Astrocyte of the spinal cord (primary cell): ENCODE measurements around the gene NDUFA6.
"Not testable (repeated sequence)": the region's sequence is repeated elsewhere in the genome, so short reads cannot be mapped to it uniquely, and the experiment has no call there.

Experiments used
- DNase-seq: peaks from one replicate; pipeline ENCODE4 v3.0.0; 2011; ENCODE audit warnings: low read depth, low spot score
- H3K4me3 ChIP-seq: 2 replicates; pipeline ENCODE4 v1.5.1; 2011; ENCODE audit warnings: low read depth, mild to moderate bottlenecking, low read length, moderate library complexity
- CTCF ChIP-seq: IDR thresholded peaks from 2 replicates; pipeline ENCODE4 v1.5.1; 2012; ENCODE audit warnings: low read depth, mild to moderate bottlenecking, low read length, inconsistent platforms
- in situ Hi-C: cut with HindIII; loops from 2 replicates; pipeline ENCODE4 v1.10.0; 2017; ENCODE audit warnings: low sequenced_read_pairs

Gene NDUFA6

GRCh38 chr22:42132457-42132856 lies 41.9 kb upstream of the NDUFA6 start:
- no peak overlapping the region for H3K4me3 ChIP-seq
- in situ Hi-C loops, result no loop called here
- DNase-seq, result no peak

DNA sequence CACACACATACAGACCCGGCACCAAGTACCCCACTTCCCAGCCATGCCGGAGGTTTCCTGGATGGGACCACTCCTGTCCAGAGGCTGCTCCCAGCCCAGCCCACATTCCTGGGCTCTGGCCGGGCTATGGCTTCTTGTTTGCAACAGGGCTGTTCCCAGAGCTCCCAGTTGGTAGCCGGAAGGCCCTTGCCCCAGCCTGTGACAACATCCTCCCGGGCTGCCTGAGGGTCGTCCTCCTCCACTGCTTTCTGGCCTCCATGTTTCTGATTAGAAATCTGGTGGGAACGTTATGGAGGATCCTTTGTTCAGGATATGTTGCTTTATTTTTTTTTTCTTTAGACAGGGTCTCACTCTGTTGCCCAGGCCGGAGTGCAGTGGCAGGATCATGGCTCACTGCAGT lies 41.0 kb upstream of the NDUFA6 start:
- DNase-seq, result no peak
- no peak for TF ChIP-seq CTCF
- in situ Hi-C loops, result no loop called here
- H3K4me3 ChIP-seq, result no peak overlapping the region

More at GRCh38 chr22:42132457-42132856, 41.9 kb upstream of the NDUFA6 start:
- no peak for TF ChIP-seq CTCF

DNA sequence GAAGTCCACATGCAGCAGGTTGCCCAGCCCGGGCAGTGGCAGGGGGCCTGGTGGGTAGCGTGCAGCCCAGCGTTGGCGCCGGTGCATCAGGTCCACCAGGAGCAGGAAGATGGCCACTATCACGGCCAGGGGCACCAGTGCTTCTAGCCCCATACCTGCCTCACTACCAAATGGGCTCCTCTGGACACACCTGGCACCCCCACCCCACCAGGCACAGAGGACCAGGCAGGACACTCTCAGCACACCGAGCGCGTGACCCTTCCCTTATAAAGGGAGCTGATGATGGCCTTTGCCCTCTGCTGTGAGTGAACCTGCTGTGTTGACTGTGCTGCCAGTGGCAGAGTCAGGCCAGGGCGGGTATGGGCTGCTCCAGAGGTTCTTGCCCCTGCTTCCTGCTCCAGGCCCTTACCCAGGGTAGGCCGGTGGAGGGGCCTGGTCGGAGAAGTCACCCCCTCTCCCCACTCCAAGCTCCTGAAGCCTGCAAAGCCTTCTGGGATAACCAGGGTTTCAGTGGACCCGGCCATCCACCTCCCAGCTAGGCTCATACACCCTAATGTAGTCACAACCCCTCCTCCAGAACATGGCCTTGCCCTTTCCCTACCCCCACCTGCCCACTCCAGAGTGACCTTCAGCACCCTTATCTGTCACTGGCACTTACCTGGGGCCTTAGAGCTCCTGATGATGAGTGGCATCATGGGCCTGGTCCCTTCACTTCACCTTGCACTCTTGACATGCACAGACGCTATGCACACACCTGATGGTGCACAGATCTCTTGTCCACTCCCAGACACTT lies 40.3 kb upstream of the NDUFA6 start, which contains the start of gene CYP2D6:
Gene CYP2D6 (minus strand): TSS at position 172 of the 793 bp plus-strand sequence. CDS start 19 bp downstream, at position 153.
- H3K4me3 ChIP-seq, DNase-seq, in situ Hi-C loops: not testable (repeated sequence)

- in situ Hi-C loops, DNase-seq, H3K4me3 ChIP-seq: not testable (repeated sequence)
Observed at GRCh38 chr22:42130182-42130581, 39.6 kb upstream of the NDUFA6 start.

DNA sequence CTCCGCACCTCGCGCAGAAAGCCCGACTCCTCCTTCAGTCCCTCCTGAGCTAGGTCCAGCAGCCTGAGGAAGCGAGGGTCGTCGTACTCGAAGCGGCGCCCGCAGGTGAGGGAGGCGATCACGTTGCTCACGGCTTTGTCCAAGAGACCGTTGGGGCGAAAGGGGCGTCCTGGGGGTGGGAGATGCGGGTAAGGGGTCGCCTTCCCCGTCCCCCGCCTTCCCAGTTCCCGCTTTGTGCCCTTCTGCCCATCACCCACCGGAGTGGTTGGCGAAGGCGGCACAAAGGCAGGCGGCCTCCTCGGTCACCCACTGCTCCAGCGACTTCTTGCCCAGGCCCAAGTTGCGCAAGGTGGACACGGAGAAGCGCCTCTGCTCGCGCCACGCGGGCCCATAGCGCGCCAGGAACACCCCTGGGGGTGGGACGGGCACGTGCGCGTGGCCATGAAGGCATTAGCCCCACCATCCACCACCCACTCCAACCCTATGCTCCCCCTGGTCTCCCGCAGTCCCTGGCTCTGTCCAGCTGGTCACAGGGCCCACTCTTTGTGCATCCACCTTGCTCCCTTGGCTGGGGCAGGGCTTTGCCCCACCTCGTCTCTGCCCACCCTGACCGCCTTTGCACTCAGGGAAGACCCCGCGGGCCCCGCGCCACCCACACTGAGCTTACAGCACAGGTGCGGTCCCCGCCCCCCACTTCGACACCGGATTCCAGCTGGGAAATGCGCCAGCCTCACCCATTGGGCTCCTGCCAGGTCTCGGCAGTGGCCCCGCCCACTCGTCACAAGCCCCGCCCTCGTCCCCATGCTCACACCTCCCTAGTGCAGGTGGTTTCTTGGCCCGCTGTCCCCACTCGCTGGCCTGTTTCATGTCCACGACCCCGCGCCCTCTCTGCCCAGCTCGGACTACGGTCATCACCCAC lies 38.5 kb upstream of the NDUFA6 start:
- in situ Hi-C loops, result not testable (repeated sequence)

GRCh38 chr22:42128007-42128406 lies 37.4 kb upstream of the NDUFA6 start:
- H3K4me3 ChIP-seq, DNase-seq, in situ Hi-C loops: not testable (repeated sequence)

More for the DNA sequence above, 38.5 kb upstream of the NDUFA6 start:
- H3K4me3 ChIP-seq, DNase-seq: not testable (repeated sequence)

GRCh38 chr22:42127606-42128005 lies 37.0 kb upstream of the NDUFA6 start:
- TF ChIP-seq CTCF, result no peak
- in situ Hi-C loops, result no loop called here
- no peak overlapping the region for H3K4me3 ChIP-seq

DNA sequence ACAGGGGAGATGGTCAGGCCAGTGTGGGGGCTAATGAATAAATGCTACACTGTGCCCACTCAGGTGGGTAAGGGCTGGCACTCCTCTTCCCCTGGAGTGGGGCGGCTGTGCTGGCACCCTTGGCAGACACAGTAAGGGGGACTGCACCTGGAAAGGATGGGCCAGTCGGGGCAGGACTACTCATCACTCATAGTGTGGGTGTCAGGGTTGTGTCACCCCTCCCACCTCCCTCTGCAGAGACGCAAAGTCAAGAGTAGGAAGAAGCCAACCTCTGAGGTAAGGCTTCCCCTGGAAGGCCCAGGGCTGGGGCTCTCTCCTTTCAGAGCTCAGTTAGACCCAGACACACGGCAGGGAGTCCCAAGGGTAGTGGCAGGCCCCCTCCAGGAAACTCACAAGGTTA lies 33.0 kb upstream of the NDUFA6 start:
- in situ Hi-C loops, H3K4me3 ChIP-seq, DNase-seq: not testable (repeated sequence)

More at GRCh38 chr22:42127606-42128005, 37.0 kb upstream of the NDUFA6 start:
- no peak for DNase-seq

DNA sequence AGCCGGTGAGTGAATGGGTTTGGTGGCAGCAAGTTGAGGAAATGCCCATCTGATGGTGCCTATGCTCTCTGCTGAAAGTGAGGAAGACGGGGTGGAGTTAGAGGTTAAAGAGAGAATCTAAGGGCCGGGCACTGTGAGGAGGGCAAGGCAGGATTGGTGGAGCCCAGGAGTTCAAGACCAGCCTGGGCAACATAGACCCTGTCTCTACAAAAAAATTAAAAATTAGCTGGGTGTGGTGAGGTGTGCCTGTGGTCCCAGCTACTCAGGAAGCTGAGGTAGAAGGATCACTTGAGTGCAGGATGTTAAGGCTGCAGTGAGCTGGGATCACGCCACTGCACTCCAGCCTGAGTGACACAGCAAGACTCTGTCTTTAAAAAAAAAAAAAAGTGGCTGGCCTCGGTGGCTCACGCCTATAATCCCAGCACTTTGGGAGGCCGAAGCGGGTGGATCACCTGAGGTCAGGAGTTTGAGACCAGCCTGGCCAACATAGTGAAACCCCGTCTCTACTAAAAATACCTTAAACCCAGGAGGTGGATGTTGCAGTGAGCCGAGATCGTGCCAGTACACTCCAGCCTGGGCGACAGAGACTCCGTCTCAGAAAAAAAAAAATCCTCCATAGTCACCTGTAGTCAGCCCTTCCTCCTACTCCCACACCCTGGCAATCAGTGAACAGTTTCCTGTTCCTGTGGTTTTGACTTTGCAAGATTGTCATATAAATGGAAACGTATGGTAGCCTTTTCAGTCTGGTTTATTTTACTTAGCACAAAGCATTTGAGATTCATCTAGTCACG lies 29.9 kb upstream of the NDUFA6 start:
- DNase-seq, H3K4me3 ChIP-seq, in situ Hi-C loops: not testable (repeated sequence)
